ENCODE data around the gene OPN1SW.

OPN1SW gene

DNA sequence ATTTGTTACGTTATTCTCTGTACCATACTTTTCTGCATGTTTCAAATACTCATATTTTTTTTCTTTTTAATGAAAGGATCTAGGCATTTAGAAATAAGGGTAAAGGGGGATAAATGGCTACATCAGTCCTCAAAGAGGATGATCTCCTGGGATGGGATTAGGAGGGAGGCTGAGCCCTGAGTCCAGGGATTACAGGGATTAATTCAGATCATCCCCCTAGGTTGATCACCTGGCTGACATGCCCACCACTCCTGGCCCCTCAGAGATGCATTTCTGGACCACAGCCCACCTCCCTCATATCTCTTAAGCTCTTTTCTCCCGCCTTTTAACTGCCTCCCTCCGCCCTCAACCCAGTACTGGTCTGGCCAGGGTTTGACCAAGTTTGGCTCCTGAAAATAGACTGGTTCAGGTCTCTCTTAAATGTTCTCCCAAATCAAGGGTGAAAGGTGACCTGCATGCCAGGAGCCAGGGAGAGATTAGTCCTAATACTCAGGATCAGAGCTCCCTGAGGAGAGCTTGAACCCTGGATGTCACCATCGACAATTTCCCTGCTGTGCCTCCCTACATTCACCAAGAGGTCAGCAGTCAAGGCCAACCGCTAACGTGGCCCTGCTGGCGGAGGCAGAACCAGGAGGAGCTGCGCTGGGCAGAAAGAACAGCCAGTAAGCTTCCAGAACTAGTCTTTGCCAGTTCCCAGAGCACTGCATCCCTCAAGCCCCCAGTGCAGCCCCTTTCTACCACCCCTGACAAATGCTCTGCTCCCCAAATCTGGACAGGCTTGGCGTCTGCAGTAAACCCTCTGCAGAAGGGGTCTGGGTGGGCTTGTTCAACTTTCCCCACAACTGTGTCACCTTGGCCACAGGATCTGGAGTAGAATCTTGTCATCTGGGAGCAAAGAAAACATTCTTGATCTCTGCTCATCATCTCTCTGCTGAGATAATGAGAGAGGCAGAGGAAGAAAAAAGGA is 13.1 kb upstream of the OPN1SW start:
- Histone ChIP-seq H3K27me3 (ENCODE audit: low read depth) (peaks cover 6% of the 10 kb centered on the region; the same call in 1 of the 2 replicates), H3K4me1 (peaks cover 6% of the 10 kb centered on the region), H3K4me3 (no peak overlapping the region), H3K9me3 (no peaks in the 10 kb centered on the region), H3K36me3 (replicated peaks) (no peaks in the 10 kb centered on the region)
- in situ Hi-C loops (cut with MboI; ENCODE audit: low sequenced_read_pairs), result no loop called here
- no peak for DNase-seq (ENCODE audit: low spot score in 2 of 2)

DNA sequence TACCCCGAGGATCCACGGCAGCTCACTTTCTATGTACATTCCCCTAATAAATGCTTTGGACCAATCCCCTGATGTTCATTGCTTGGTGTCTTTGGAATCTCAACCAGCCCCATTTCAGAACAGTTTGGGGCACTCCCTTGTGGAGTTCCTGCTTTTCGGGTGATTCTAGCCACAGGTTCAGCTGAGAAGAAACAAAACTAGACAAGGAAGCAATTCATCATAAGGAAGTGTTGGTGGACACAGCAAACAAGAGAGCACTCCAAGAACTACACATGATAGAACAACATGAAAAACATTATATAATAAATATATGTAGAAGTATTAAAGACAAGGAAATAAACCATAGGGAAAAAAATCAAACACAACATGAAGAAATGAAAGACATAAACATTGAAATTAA is 10.1 kb upstream of the OPN1SW start:
- Histone ChIP-seq H3K4me1 (no peaks in the 10 kb centered on the region), H3K27me3 (ENCODE audit: low read depth) (peaks cover 6% of the 10 kb centered on the region; the same call in 1 of the 2 replicates), H3K4me3 (no peak overlapping the region), H3K36me3 (replicated peaks) (no peaks in the 10 kb centered on the region), H3K9me3 (no peaks in the 10 kb centered on the region)
- DNase-seq (ENCODE audit: low spot score in 2 of 2), result no peak
- in situ Hi-C loops (cut with MboI; ENCODE audit: low sequenced_read_pairs), result no loop called here

DNA sequence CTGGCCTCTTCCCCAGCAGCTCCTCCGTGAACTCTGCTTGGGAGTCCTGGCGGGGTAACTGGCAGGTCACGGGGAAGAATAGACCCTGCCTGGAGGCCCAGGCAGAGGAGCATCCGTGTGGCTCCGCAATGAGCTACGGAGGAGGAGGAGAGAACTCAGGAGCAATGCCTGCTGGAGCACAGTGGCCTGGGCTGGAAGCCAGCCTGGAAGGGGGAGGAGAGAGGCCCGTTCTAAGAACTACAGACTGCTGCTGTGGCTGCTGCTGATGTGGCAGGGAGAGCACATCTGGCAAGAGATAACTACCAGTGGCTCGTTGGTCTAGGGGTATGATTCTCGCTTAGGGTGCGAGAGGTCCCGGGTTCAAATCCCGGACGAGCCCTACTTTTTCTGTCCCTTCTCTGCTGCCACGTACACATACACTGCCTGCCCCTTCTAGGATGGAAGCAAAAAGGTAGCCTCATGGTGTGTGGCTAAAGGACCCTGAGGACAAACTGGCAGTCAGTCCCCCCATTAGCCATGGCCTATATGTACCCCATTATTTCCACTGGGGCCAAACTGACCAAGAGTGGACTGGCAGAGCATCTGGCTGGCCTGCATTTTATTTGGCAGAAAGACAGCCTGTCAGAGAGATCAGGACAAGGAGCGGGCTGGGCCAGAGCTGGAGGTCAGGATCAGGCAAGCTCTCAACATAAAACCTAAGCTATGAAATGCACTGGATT is 7.7 kb upstream of the OPN1SW start:
- Histone ChIP-seq H3K27me3 (ENCODE audit: low read depth) (peaks cover 6% of the 10 kb centered on the region; the same call in 1 of the 2 replicates), H3K4me3 (no peak overlapping the region), H3K4me1 (no peaks in the 10 kb centered on the region), H3K36me3 (replicated peaks) (no peaks in the 10 kb centered on the region), H3K9me3 (no peaks in the 10 kb centered on the region)
- DNase-seq (ENCODE audit: low spot score in 2 of 2), result peak; percentile 33 to 68
- in situ Hi-C loops (cut with MboI; ENCODE audit: low sequenced_read_pairs), result no loop called here

DNA sequence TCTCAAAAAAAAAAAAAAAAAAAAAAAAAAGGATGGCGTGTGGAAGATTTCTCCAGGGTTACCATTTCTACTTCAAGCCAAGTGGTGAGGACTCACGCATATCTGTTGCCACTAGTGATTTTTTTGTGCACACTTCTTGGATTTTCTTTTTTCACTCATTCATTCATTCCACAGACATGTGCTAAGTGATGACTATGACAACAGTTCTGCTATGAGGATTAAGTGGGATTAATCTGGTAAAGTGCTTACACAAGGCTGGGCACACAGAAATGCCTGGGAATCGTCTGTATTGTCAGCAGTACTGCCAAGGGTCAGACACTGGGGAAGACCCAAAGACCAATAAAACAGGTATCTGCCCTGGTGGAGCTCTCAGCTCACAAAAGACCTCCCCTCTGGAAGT is 6.3 kb upstream of the OPN1SW start:
- Histone ChIP-seq H3K4me1 (no peaks in the 10 kb centered on the region), H3K27me3 (ENCODE audit: low read depth) (no peaks in the 10 kb centered on the region)

DNA sequence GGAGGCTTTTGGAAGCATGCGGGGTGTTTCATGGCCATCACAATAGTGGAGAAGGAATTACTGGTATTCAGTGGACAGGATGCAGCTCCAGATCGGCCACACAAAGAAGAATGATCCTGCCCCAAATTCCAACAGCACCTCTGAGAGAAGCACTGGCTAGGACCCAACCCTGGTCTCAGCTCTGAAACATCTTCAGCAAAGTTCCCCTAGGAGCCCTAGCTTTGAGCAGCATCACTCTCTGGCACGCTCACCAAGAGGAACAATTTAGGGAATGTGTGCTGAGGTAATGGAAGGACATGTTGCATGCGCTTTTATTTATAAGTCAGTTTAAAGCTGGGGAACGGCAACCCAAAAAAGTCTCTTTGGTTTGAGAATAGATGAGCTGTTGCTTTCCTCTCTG is 5.5 kb upstream of the OPN1SW start:
- Histone ChIP-seq H3K27me3 (ENCODE audit: low read depth) (no peaks in the 10 kb centered on the region), H3K4me1 (no peaks in the 10 kb centered on the region), H3K4me3 (no peak overlapping the region), H3K9me3 (no peaks in the 10 kb centered on the region), H3K36me3 (replicated peaks) (no peaks in the 10 kb centered on the region)
- no peak for DNase-seq (ENCODE audit: low spot score in 2 of 2)
- in situ Hi-C loops (cut with MboI; ENCODE audit: low sequenced_read_pairs), result no loop called here

More for the DNA sequence above, 6.3 kb upstream of the OPN1SW start:
- Histone ChIP-seq H3K4me3 (no peak overlapping the region), H3K36me3 (replicated peaks) (no peaks in the 10 kb centered on the region), H3K9me3 (no peaks in the 10 kb centered on the region)
- no peak for DNase-seq (ENCODE audit: low spot score in 2 of 2)
- in situ Hi-C loops (cut with MboI; ENCODE audit: low sequenced_read_pairs), result no loop called here

DNA sequence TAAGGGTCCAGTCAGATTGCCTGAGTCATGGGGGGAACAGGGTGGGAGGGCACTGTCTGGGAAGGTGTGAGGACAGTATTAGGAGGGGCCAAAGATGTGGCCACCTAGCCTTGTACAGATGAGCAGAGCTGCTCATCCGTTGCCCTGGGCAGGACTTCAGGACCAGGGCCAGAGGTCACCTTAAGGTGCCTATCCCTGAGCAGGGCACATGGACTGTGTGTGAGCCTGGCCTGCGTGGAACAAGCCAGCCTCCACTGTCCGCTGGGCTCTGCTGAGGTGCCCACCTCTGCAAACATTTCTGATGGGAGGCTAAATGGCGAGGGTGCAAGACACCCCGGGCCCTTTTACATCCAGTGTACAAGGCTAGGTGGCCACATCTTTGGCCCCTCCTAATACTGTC is 3.4 kb upstream of the OPN1SW start:
- in situ Hi-C loops (cut with MboI; ENCODE audit: low sequenced_read_pairs), result no loop called here

DNA sequence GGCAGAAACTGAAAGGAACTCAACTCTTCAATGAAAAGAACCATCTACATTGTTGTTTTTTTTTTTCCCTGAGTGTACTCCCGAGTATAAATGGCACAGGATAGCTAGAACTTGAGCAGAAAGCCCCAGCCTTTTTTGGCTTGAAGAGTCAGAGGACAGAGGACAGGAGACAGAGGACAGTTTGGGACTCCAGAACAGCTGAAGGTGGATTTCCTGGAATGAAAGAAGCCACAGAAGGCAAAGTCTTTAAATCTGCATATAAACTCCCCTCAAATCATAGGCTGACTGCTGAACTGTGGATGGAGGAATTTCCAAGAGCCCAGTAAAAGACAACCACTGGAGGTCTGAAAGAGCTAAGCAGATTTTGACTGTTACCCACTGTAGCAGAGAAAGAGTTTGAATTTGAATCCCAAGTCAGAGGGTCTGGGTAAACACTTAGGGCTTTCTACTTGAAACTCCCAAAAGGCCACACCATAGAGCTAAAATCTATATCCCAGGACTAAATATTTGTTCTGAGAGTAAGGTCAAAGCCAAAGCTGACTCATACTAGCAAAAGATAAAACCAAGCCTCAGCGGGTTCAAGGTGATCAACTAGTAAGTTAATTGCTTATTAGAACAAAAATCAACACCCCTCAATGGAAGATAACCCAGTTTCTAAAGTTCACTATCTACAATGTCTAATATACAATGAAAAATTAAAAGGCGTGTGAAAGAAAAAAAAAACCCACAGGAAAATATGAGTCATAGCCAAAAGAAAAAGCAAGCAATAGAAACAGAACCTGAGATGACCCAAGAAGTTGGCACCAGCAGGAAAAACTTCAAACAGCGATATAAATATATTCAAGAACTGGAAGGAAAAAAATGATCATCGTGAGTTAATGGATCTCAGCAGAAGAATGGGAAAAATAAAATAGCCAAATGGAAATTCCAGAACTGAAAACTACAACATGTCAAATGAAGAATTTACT is 1.8 kb upstream of the OPN1SW start:
- in situ Hi-C loops (cut with MboI; ENCODE audit: low sequenced_read_pairs), result no loop called here
- Histone ChIP-seq H3K4me1 (no peaks in the 10 kb centered on the region), H3K9me3 (no peaks in the 10 kb centered on the region), H3K27me3 (ENCODE audit: low read depth) (no peaks in the 10 kb centered on the region), H3K4me3 (no peak overlapping the region), H3K36me3 (replicated peaks) (peaks cover 5% of the 10 kb centered on the region; the same call in 1 of the 2 replicates)
- no peak for DNase-seq (ENCODE audit: low spot score in 2 of 2)

More for the DNA sequence above, 3.4 kb upstream of the OPN1SW start:
- Histone ChIP-seq H3K4me3 (no peak overlapping the region), H3K27me3 (ENCODE audit: low read depth) (no peaks in the 10 kb centered on the region), H3K9me3 (no peaks in the 10 kb centered on the region), H3K4me1 (no peaks in the 10 kb centered on the region), H3K36me3 (replicated peaks) (no peaks in the 10 kb centered on the region)
- no peak for DNase-seq (ENCODE audit: low spot score in 2 of 2)

- Histone ChIP-seq H3K36me3 (replicated peaks) (peaks cover 24% of the 10 kb centered on the region), H3K4me1 (no peaks in the 10 kb centered on the region), H3K9me3 (no peaks in the 10 kb centered on the region), H3K27me3 (ENCODE audit: low read depth) (no peaks in the 10 kb centered on the region), H3K4me3 (no peak overlapping the region)
- DNase-seq (ENCODE audit: low spot score in 2 of 2), result no peak
- in situ Hi-C loops (cut with MboI; ENCODE audit: low sequenced_read_pairs), result no loop called here
Observed at GRCh38 chr7:128774921-128775320, 673 bp downstream of the OPN1SW start.

GRCh38 chr7:128774029-128774689 is 1.4 kb downstream of the OPN1SW start:
- DNase-seq (ENCODE audit: low spot score in 2 of 2), result no peak
- no peaks in the 10 kb centered on the region for H3K4me1 ChIP-seq
- peaks cover 32% of the 10 kb centered on the region for H3K36me3 ChIP-seq (replicated peaks)
- in situ Hi-C loops (cut with MboI; ENCODE audit: low sequenced_read_pairs), result no loop called here
- no peaks in the 10 kb centered on the region for H3K9me3 ChIP-seq
- H3K4me3 ChIP-seq, result no peak overlapping the region
- no peaks in the 10 kb centered on the region for H3K27me3 ChIP-seq (ENCODE audit: low read depth)

DNA sequence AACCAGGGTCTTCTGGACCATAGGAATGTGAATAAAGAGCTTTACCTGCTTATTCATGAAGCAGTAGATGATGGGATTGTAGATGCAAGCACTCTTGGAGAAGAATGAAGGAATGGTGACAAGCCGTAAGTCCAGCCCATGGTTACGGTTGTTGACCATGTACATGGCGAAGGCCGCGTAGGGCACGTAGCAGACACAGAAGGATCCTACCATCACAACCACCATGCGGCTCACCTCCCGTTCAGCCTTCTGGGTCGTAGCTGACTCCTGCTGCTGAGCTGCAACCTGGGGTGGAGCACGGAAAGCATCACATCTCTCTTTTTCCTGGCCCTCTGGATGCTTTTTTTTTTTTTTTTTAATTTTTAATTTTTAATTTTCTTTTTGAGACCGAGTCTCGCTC is 2.0 kb downstream of the OPN1SW start:
- no peaks in the 10 kb centered on the region for H3K9me3 ChIP-seq
- peaks cover 36% of the 10 kb centered on the region for H3K36me3 ChIP-seq (replicated peaks)
- H3K27me3 ChIP-seq (ENCODE audit: low read depth), result no peaks in the 10 kb centered on the region
- in situ Hi-C loops (cut with MboI; ENCODE audit: low sequenced_read_pairs), result no loop called here
- H3K4me1 ChIP-seq, result no peaks in the 10 kb centered on the region
- no peak for DNase-seq (ENCODE audit: low spot score in 2 of 2)
- H3K4me3 ChIP-seq, result no peak overlapping the region

GRCh38 chr7:128770233-128770632 is 5.4 kb downstream of the OPN1SW start:
- Histone ChIP-seq H3K9me3 (no peaks in the 10 kb centered on the region), H3K36me3 (replicated peaks) (peaks cover 57% of the 10 kb centered on the region)

GRCh38 chr7:128767475-128768110 is 8.0 kb downstream of the OPN1SW start:
- H3K27me3 ChIP-seq (ENCODE audit: low read depth), result no peaks in the 10 kb centered on the region
- in situ Hi-C loops (cut with MboI; ENCODE audit: low sequenced_read_pairs), result no loop called here
- H3K36me3 ChIP-seq (replicated peaks), result peaks cover 74% of the 10 kb centered on the region
- peaks cover 4% of the 10 kb centered on the region; the same call in 1 of the 2 replicates for H3K4me1 ChIP-seq
- no peaks in the 10 kb centered on the region for H3K9me3 ChIP-seq
- H3K4me3 ChIP-seq, result no peak overlapping the region
- DNase-seq (ENCODE audit: low spot score in 2 of 2), result no peak

More at GRCh38 chr7:128770233-128770632, 5.4 kb downstream of the OPN1SW start:
- Histone ChIP-seq H3K4me1 (peaks cover 4% of the 10 kb centered on the region; the same call in 1 of the 2 replicates), H3K27me3 (ENCODE audit: low read depth) (no peaks in the 10 kb centered on the region), H3K4me3 (no peak overlapping the region)
- in situ Hi-C loops (cut with MboI; ENCODE audit: low sequenced_read_pairs), result no loop called here
- no peak for DNase-seq (ENCODE audit: low spot score in 2 of 2)
